Measurements from ENCODE around the gene USP33.
A peak's percentile ranks its signal among the peaks of the same experiment; 100 is the strongest.
"Not testable (repeated sequence)": the region's sequence is repeated elsewhere in the genome, so short reads cannot be mapped to it uniquely, and the experiment has no call there.

The USP33 gene

GRCh38 chr1:77739235-77739634 lies 20.4 kb downstream of the USP33 start:
- no peak for DNase-seq (ENCODE audit: low spot score)

GRCh38 chr1:77732090-77732489 lies 27.6 kb downstream of the USP33 start:
- no peak for DNase-seq (ENCODE audit: low spot score)

GRCh38 chr1:77725706-77726105 lies 33.9 kb downstream of the USP33 start:
- DNase-seq (ENCODE audit: low spot score) = no peak

GRCh38 chr1:77718181-77718580 lies 41.5 kb downstream of the USP33 start:
- DNase-seq (ENCODE audit: low spot score) = no peak

GRCh38 chr1:77716065-77716464 lies 43.6 kb downstream of the USP33 start:
- DNase-seq (ENCODE audit: low spot score) = no peak

GRCh38 chr1:77709727-77710126 lies 49.9 kb downstream of the USP33 start:
- no peak for DNase-seq (ENCODE audit: low spot score)

GRCh38 chr1:77706321-77706720 lies 53.3 kb downstream of the USP33 start:
- DNase-seq (ENCODE audit: low spot score) = no peak

GRCh38 chr1:77704736-77705135 lies 54.9 kb downstream of the USP33 start:
- no peak for DNase-seq (ENCODE audit: low spot score)

GRCh38 chr1:77699673-77700072 lies 60.0 kb downstream of the USP33 start:
- not testable (repeated sequence) for DNase-seq (ENCODE audit: low spot score)

- no peak for DNase-seq (ENCODE audit: low spot score)
These were observed 62.2 kb downstream of the USP33 start for GRCh38 chr1:77697441-77697840.

GRCh38 chr1:77688939-77689338 lies 70.7 kb downstream of the USP33 start:
- DNase-seq (ENCODE audit: low spot score) = no peak

- no peak for DNase-seq (ENCODE audit: low spot score)
These were observed 72.1 kb downstream of the USP33 start for GRCh38 chr1:77687519-77687906.

- DNase-seq (ENCODE audit: low spot score) = no peak
These were observed 72.7 kb downstream of the USP33 start for GRCh38 chr1:77686796-77687518.

- DNase-seq (ENCODE audit: low spot score) = peak; percentile 92
These were observed 76.2 kb downstream of the USP33 start for GRCh38 chr1:77683160-77684148.

GRCh38 chr1:77682460-77683159 lies 77.0 kb downstream of the USP33 start, which contains the start of gene ZZZ3:
TSS of gene ZZZ3 (minus strand) at chr1:77682658. CDS start at chr1:77633354, 49,304 bp downstream.
- DNase-seq (ENCODE audit: low spot score) = peak; percentile 93

- DNase-seq (ENCODE audit: low spot score) = no peak
These were observed 79.5 kb downstream of the USP33 start for GRCh38 chr1:77680173-77680572.

GRCh38 chr1:77678660-77679610 lies 80.7 kb downstream of the USP33 start:
- DNase-seq (ENCODE audit: low spot score) = no peak

GRCh38 chr1:77674807-77675206 lies 84.8 kb downstream of the USP33 start:
- not testable (repeated sequence) for DNase-seq (ENCODE audit: low spot score)

GRCh38 chr1:77673716-77674355 lies 85.8 kb downstream of the USP33 start:
- no peak for DNase-seq (ENCODE audit: low spot score)

- DNase-seq (ENCODE audit: low spot score) = no peak
These were observed 86.6 kb downstream of the USP33 start for GRCh38 chr1:77673030-77673429.

- DNase-seq (ENCODE audit: low spot score) = no peak
These were observed 87.3 kb downstream of the USP33 start for GRCh38 chr1:77672374-77672773.
